HuH-7.5 (cell line): Measurements from ENCODE around the gene ALG3.
A peak's percentile ranks its signal among the peaks of the same experiment; 100 is the strongest.
"Not testable (repeated sequence)": the region's sequence is repeated elsewhere in the genome, so short reads cannot be mapped to it uniquely, and the experiment has no call there.

Experiments
- DNase-seq: peaks from one replicate; pipeline ENCODE4 v3.0.0; 2011; ENCODE audit warnings: low spot score

Gene ALG3

DNA sequence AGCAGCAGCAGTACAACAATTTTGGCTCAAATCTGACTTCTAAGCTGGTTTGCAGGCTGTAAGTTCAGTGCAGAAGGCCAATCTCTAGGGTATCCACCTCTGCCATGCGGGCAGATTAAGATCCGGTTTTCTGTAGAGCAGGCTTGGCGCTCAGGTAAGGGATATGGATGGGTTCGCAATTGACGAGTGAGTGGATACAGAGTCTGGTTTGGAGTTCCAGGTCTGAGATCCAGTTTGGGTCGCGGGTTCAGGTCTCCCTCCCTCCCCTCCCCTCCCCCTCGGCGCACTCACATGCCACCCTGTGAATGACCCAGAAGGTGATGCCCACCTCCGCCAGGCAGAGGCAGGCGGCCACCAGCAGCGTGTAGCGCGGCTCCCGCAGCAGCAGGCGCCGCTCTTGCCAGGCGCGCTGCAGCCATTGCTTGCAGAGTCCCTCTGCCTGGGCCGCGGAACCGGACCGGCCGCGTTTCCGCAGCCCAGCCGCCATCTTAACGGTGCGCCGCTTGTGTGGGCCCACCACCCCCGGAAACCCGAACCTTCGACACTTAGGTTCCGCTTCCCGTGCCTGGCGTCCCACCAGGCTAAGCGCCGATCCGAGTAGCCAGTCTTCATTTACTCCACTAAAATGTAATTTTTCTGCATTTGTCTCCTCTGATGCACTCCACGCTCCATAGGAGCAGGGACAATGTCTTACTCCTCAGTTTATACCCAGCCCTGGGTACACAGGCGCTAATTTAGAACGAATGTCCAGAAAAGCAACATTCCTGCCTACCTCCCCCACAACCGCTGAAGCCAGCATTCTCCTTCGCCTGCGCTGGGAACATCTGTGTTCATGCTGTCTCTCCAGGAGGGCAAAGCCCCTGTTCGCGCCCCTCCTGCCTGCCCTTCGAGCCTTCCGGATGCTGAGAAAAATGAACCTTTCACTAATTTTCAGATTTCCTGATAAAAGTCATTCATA is at the start of gene ALG3:
TSS of gene ALG3 (minus strand) at position 509 of the 958 bp plus-strand sequence. CDS start at position 487, 22 bp downstream.
- DNase-seq, result peak; percentile 81

DNA sequence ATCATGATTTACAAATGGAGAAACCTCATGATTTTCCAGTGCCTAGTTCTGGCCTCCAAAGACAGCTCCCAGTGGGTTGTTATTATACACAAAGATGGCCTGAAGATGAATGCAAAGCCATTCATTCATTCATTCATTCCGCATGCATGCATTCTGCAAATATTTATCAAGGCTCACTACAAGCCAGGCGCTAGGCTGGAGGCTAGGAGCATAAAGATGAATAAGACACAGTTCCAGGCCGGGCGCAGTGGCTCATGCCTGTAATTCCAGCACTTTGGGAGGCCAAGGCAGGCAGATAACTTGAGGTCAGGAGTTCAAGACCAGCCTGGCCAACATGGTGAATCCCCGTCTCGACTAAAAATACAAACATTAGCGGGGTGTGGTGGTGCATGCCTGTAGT is 47.9 kb upstream of the ALG3 start:
- no peak for DNase-seq

- no peak for DNase-seq
Measured at GRCh38 chr3:184295771-184296170, 47.0 kb upstream of the ALG3 start.

DNA sequence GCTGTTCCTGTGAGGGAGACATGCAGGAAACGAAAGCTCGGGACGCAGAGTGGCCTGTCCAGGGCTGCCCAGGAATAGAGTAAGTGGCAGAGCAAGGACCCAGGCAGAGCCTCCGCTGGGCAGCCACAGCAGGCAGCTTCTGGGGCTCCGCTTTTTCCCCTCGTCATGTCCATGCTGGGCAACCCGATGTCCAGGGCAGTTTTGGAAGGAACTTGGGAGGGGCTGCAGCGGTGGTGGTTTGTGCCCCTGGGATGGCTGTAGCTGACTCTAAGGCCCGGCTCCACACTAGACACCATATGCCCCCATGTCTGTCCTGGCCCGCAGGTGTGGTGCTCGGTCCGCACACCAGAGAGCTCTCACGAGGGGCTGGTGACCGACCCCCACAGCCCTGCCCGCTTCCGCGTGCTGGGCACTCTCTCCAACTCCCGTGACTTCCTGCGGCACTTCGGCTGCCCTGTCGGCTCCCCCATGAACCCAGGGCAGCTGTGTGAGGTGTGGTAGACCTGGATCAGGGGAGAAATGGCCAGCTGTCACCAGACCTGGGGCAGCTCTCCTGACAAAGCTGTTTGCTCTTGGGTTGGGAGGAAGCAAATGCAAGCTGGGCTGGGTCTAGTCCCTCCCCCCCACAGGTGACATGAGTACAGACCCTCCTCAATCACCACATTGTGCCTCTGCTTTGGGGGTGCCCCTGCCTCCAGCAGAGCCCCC is 43.1 kb upstream of the ALG3 start:
- no peak for DNase-seq

GRCh38 chr3:184291044-184291737 is 42.4 kb upstream of the ALG3 start:
- no peak for DNase-seq

DNA sequence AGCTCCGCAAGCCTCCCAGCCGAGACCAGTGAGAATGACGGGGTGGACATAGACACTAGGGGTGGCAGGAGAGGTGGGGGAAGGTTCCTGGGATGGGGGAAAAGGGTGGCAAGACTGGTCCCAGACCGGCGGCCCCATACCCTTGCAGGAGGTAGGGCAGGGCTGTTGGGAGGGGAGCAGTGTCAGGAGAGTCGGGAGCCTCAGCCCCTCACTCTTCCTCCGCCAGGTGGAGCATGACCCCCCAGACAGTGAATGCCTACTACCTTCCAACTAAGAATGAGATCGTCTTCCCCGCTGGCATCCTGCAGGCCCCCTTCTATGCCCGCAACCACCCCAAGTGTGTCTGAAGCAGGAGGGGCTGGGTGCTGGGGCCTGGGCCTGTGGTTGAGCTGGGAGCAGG is 41.6 kb upstream of the ALG3 start:
- DNase-seq, result no peak

DNA sequence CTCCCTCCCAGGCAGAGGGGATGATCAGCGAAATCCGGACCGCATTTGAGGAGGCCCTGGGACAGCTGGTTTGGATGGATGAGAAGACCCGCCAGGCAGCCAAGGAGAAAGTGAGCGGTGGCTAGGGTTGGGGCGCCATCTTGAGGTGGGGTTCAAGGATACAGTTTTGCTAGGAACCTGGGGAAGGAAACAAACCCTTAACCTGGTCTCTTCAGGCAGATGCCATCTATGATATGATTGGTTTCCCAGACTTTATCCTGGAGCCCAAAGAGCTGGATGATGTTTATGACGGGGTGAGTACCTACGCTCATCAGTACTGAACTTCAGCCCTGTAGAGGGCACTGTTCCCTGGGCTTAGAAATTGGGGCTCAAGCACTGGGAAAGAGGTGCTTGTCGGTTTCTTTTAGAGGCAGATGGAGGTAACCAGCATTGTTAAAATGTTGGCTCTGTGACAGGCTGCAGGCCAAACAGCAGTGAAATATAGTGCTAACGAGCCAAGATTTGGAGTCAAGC is 40.7 kb upstream of the ALG3 start:
- peak; percentile 83 for DNase-seq

DNA sequence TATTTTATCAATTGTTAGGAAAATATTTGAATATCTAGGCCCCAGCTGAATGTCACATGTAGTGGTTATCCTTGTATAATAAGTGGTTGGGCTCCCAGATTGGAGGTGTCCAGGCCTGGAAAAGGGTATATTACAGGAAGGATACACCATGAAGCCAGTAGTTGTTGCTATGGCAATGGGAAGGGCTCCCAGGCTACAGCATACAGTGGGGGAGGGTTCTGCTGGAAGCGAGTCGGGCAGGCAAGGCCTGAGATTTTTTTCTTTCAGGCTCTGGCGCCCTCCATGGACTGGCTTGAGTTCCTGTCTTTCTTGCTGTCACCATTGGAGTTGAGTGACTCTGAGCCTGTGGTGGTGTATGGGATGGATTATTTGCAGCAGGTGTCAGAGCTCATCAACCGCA is 35.9 kb upstream of the ALG3 start:
- peak; percentile 83 for DNase-seq

DNA sequence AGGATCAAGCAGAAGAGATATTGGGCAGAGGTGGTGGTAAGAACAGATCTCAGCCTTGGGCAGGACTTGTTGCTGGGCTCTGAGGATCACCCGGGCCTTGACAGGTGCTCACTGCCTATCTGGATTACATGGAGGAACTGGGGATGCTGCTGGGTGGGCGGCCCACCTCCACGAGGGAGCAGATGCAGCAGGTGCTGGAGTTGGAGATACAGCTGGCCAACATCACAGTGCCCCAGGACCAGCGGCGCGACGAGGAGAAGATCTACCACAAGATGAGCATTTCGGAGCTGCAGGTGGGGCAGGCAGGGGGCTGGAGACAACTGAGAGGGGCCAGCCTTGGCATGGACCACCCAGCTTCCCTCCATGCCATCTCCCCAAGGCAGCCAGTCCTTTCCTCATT is 34.9 kb upstream of the ALG3 start:
- no peak for DNase-seq

- no peak for DNase-seq
Measured at GRCh38 chr3:184282941-184283340, 34.2 kb upstream of the ALG3 start.

DNA sequence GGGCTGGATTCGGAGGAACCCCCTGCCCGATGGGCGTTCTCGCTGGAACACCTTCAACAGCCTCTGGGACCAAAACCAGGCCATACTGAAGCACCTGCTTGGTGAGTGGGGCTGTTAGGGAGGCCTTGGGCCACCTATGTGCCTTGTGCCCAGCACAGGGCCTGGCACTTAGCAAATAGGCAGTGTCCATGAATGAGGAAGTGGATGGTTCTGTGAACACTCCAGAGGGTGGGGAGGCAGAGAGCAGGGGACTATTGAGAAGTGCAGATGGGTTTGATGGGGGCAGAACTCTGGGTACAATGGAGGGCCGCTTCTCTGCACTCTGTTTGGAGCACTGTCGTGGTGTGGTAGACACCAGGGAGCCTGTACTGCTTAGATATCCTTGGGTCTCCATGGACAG is 28.6 kb upstream of the ALG3 start:
- no peak for DNase-seq

- DNase-seq, result no peak
Measured at GRCh38 chr3:184275961-184276910, 27.5 kb upstream of the ALG3 start, which contains the start of gene ECE2. Gene ECE2, plus strand, starts transcription at chr3:184276022. Its CDS starts 132 bp downstream, at chr3:184276154.

- DNase-seq, result no peak
Measured at GRCh38 chr3:184275381-184275701, 26.6 kb upstream of the ALG3 start.

- no peak for DNase-seq
Measured at GRCh38 chr3:184272269-184272668, 23.5 kb upstream of the ALG3 start.

GRCh38 chr3:184267249-184267648 is 18.5 kb upstream of the ALG3 start:
- DNase-seq, result not testable (repeated sequence)

DNA sequence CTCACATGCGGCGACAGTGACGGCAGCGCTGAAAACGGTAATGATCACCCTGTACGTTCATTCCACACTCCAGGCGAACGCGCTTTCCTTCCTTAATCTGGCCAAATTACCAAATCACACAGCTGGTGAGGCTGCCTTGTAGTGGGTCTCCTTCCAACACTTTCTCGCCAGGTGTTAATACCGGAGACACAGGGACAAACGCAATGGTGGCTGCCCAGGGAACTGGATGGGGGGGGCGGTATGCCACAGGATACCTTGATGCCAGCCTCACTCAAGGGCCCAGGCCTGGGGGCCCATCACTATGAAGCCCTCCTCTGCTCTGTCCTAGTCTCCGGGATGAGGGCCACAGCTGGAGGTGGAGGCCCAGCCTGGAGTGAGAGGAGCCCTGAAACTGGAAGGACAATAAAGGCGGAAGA is 14.0 kb upstream of the ALG3 start:
- DNase-seq, result no peak

DNA sequence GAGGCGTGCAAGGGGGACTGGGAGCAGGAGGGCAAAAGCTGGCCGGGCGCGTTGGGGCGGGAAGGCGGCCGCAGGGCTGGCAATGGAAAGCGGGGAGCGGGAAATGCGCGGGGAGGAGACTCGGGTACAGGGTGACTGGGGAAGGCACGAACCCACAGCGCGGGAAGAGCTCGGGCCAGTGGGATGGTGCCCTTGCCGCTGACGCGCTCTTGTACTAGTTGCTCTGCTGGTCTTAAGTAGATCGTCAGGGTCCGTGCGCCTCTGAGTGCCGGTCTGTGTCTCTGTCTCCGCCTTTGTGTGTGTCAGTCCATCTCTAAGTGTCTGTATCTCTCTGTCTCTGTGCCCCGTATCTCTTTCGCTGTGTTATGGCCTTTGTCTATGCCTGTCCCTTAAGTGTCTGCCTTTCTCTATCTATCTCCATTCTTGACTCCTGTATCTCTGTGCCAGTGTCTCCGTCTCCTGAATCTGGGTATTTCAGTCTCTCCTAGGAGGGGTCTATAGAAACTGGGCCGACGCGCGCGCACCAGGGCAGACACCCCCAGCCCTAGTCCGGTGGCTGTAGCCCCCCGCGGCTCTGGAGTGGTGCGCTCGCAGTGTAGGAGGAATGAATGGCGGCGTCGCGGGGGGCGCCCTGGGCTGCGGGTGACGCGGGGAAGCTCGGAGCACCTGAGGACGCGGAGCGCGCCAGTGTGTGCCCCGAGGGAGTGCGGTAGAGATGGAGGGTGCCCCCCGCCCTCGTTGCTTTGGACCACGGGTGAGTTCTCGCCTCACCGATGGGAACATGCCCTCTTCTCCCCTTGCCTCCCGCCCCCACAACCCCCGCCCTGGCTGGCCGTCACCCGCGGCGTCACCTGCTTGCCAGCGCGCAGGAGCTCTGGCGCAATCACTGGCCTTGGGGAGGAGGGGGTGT is 13.3 kb upstream of the ALG3 start:
- peak; percentile 53 for DNase-seq

GRCh38 chr3:184261270-184261853 is 12.6 kb upstream of the ALG3 start, which contains the start of gene CAMK2N2:
Gene CAMK2N2, minus strand, starts transcription at chr3:184261553. Its CDS starts 268 bp downstream, at chr3:184261285.
- DNase-seq, result peak; percentile 95

GRCh38 chr3:184260724-184261269 is 12.0 kb upstream of the ALG3 start:
- no peak for DNase-seq
